Measurements from ENCODE around the gene BAIAP2L2.
A peak's percentile ranks its signal among the peaks of the same experiment; 100 is the strongest.

BAIAP2L2 gene

GRCh38 chr22:38081636-38081940 is 28.9 kb downstream of the BAIAP2L2 start:
- no peak; the same call in 2 of the 3 replicates for ATAC-seq
- no peak for TF ChIP-seq ZC3H10 (CRISPR knock-in tag; IDR thresholded peaks at IDR 0.05)
- TF ChIP-seq TSHZ2 (CRISPR knock-in tag; IDR thresholded peaks at IDR 0.05), result no peak

GRCh38 chr22:38080850-38081635 is 29.4 kb downstream of the BAIAP2L2 start:
- peak; percentile 28; the same call in 2 of the 3 replicates for ATAC-seq
- TF ChIP-seq ZC3H10 (CRISPR knock-in tag; IDR thresholded peaks at IDR 0.05) (no peak), ZNF70 (CRISPR knock-in tag; IDR thresholded peaks at IDR 0.05) (no peak), TOX (CRISPR knock-in tag; IDR thresholded peaks at IDR 0.05; ENCODE audit: borderline replicate concordance) (no peak), GLIS3 (CRISPR knock-in tag; IDR thresholded peaks at IDR 0.05) (no peak), PPARA (CRISPR knock-in tag; IDR thresholded peaks at IDR 0.05; ENCODE audit: borderline replicate concordance) (no peak), ESRRG (CRISPR knock-in tag; IDR thresholded peaks at IDR 0.05) (no peak), TCF4 (CRISPR knock-in tag; IDR thresholded peaks at IDR 0.05; ENCODE audit: borderline replicate concordance) (no peak), SNAI2 (CRISPR knock-in tag; IDR thresholded peaks at IDR 0.05) (no peak), ZNF565 (CRISPR knock-in tag; conservative IDR thresholded peaks at IDR 0.05; ENCODE audit: low read depth) (no peak)

- ATAC-seq, result no peak
- TF ChIP-seq ZNF565 (CRISPR knock-in tag; conservative IDR thresholded peaks at IDR 0.05; ENCODE audit: low read depth), result no peak
- TF ChIP-seq TSHZ2 (CRISPR knock-in tag; IDR thresholded peaks at IDR 0.05), result no peak
- no peak for TF ChIP-seq ISL1 (CRISPR knock-in tag; IDR thresholded peaks at IDR 0.05)
- no peak for TF ChIP-seq CSRNP3 (CRISPR knock-in tag; IDR thresholded peaks at IDR 0.05)
Observed at GRCh38 chr22:38080474-38080849, 30.0 kb downstream of the BAIAP2L2 start.

GRCh38 chr22:38079804-38080203 is 30.7 kb downstream of the BAIAP2L2 start:
- ATAC-seq, result no peak
- TF ChIP-seq ARNTL (CRISPR knock-in tag; IDR thresholded peaks at IDR 0.05; ENCODE audit: borderline replicate concordance, low read depth) (no peak), SNAI2 (CRISPR knock-in tag; IDR thresholded peaks at IDR 0.05) (no peak), TCF4 (CRISPR knock-in tag; IDR thresholded peaks at IDR 0.05; ENCODE audit: borderline replicate concordance) (no peak), TOX (CRISPR knock-in tag; IDR thresholded peaks at IDR 0.05; ENCODE audit: borderline replicate concordance) (no peak), CREB5 (CRISPR knock-in tag; IDR thresholded peaks at IDR 0.05; ENCODE audit: low read depth) (no peak), PATZ1 (CRISPR knock-in tag; IDR thresholded peaks at IDR 0.05; ENCODE audit: borderline replicate concordance) (no peak), ZNF70 (CRISPR knock-in tag; IDR thresholded peaks at IDR 0.05) (no peak), ZNF565 (CRISPR knock-in tag; conservative IDR thresholded peaks at IDR 0.05; ENCODE audit: low read depth) (no peak), POU6F1 (CRISPR knock-in tag; IDR thresholded peaks at IDR 0.05; ENCODE audit: borderline replicate concordance, low read depth) (no peak), TSHZ2 (CRISPR knock-in tag; IDR thresholded peaks at IDR 0.05) (no peak), OSR1 (CRISPR knock-in tag; IDR thresholded peaks at IDR 0.05) (no peak), CSDC2 (CRISPR knock-in tag; IDR thresholded peaks at IDR 0.05) (no peak), RARB (CRISPR knock-in tag; IDR thresholded peaks at IDR 0.05) (no peak), PPARA (CRISPR knock-in tag; IDR thresholded peaks at IDR 0.05; ENCODE audit: borderline replicate concordance) (no peak)

All from SK-N-SH treated with all-trans-retinoic acid at 6 μM for 48 hours (cell line).